ENCODE results near the gene PLCH1.

PLCH1 gene

GRCh38 chr3:155603302-155603701 is 141.6 kb downstream of the PLCH1 start:
- no peak for DNase-seq

GRCh38 chr3:155602307-155602706 is 142.6 kb downstream of the PLCH1 start:
- DNase-seq: no peak

- DNase-seq: no peak
Measured at GRCh38 chr3:155598671-155599070, 146.2 kb downstream of the PLCH1 start.

GRCh38 chr3:155596615-155597014 is 148.3 kb downstream of the PLCH1 start:
- no peak for DNase-seq

- no peak for DNase-seq
Measured at GRCh38 chr3:155595371-155595770, 149.5 kb downstream of the PLCH1 start.

GRCh38 chr3:155594526-155595187 is 150.2 kb downstream of the PLCH1 start:
- no peak for DNase-seq

GRCh38 chr3:155587581-155587980 is 157.3 kb downstream of the PLCH1 start:
- DNase-seq: no peak

GRCh38 chr3:155585384-155585783 is 159.5 kb downstream of the PLCH1 start:
- no peak for DNase-seq

- no peak for DNase-seq
Measured at GRCh38 chr3:155581579-155581978, 163.3 kb downstream of the PLCH1 start.

GRCh38 chr3:155572085-155572484 is 172.8 kb downstream of the PLCH1 start:
- no peak for DNase-seq

- no peak for DNase-seq
Measured at GRCh38 chr3:155568295-155568694, 176.6 kb downstream of the PLCH1 start.

GRCh38 chr3:155560594-155560993 is 184.3 kb downstream of the PLCH1 start:
- DNase-seq: peak; percentile 40

- DNase-seq: peak; percentile 75
Measured at GRCh38 chr3:155560135-155560534, 184.7 kb downstream of the PLCH1 start.

GRCh38 chr3:155556531-155556930 is 188.3 kb downstream of the PLCH1 start:
- no peak for DNase-seq

- peak; percentile 51 for DNase-seq
Measured at GRCh38 chr3:155555479-155556060, 189.3 kb downstream of the PLCH1 start.

GRCh38 chr3:155554777-155555451 is 190.0 kb downstream of the PLCH1 start:
- peak; percentile 92 for DNase-seq

GRCh38 chr3:155553780-155554179 is 191.1 kb downstream of the PLCH1 start:
- peak; percentile 30 for DNase-seq

- DNase-seq: no peak
Measured at GRCh38 chr3:155553326-155553725, 191.5 kb downstream of the PLCH1 start.

- no peak for DNase-seq
Measured at GRCh38 chr3:155550391-155550790, 194.5 kb downstream of the PLCH1 start.

- peak; percentile 1 for DNase-seq
Measured at GRCh38 chr3:155549087-155549486, 195.8 kb downstream of the PLCH1 start.

GRCh38 chr3:155548195-155548594 is 196.7 kb downstream of the PLCH1 start:
- peak; percentile 6 for DNase-seq

- DNase-seq: no peak
Measured at GRCh38 chr3:155535098-155535497, 209.8 kb downstream of the PLCH1 start.

GRCh38 chr3:155528579-155528978 is 216.3 kb downstream of the PLCH1 start:
- DNase-seq: no peak

- DNase-seq: no peak
Measured at GRCh38 chr3:155525324-155525833, 219.5 kb downstream of the PLCH1 start.
